Effector memory CD4-positive, alpha-beta T cell (primary cell): ENCODE data around the gene FAM174B.

Experiments used
- DNase-seq, 3 donors: peaks; one replicate each; pipeline ENCODE4 v3.0.0-alpha.2; 2020
- H3K27ac ChIP-seq: 2 replicates; pipeline ENCODE4 v1.7.0; 2013; ENCODE audit warnings: mild to moderate bottlenecking, low read length, moderate library complexity; ENCODE audit not compliant: insufficient read depth, poor library complexity, severe bottlenecking
- H3K27me3 ChIP-seq: replicated peaks from 2 replicates; pipeline ENCODE4 v1.7.0; 2013; ENCODE audit warnings: mild to moderate bottlenecking, low read length; ENCODE audit not compliant: insufficient read depth, control insufficient read depth, poor library complexity, severe bottlenecking
- H3K36me3 ChIP-seq: 2 replicates; pipeline ENCODE4 v1.7.0; 2013; ENCODE audit warnings: mild to moderate bottlenecking, low read length, moderate library complexity; ENCODE audit not compliant: control insufficient read depth, insufficient read depth
- H3K4me1 ChIP-seq: 2 replicates; pipeline ENCODE4 v1.7.0; 2013; ENCODE audit warnings: low read length, mild to moderate bottlenecking; ENCODE audit not compliant: control insufficient read depth, insufficient read depth, poor library complexity, severe bottlenecking
- H3K4me3 ChIP-seq: 2 replicates; pipeline ENCODE4 v1.7.0; 2013; ENCODE audit warnings: low read length, low read depth, mild to moderate bottlenecking; ENCODE audit not compliant: insufficient read depth, poor library complexity, severe bottlenecking
- H3K9me3 ChIP-seq: 2 replicates; pipeline ENCODE4 v1.7.0; 2013; ENCODE audit warnings: mild to moderate bottlenecking, low read length, moderate library complexity; ENCODE audit not compliant: control insufficient read depth

Gene FAM174B

DNA sequence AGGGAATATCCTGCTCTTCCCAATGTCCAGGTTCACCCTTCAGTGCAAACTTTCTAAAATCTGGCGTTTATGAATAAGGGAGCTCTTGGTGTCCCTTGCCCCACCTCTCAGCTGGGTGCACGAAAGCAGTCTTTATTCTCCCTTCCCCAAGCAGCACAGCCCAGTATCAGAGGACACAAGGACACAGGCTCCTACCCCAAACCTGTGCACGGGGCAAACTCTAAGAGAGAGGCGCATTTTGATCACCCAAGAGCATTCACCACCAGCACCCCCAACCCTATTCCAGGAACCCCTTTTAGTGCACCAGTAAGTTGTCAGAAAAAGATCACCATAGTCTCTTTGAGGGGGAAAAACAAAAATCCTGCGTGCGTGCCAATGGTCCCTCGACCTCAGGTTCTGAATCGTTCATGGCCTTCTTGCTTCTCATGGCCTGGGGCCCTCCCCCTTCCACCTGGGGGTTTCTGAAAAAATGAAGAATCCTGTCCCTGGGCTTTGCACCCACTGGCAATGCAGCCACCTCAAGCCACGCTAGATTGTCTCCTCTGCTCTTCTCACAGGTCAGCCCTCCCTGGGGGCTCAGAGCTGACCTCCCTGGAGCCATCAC, 78.9 kb downstream of the FAM174B start:
- no peaks in the 10 kb centered on the region for H3K36me3 ChIP-seq
- no peak overlapping the region for H3K27ac ChIP-seq
- no peak for DNase-seq
- H3K27me3 ChIP-seq, result no peaks in the 10 kb centered on the region
- H3K9me3 ChIP-seq, result no peaks in the 10 kb centered on the region
- no peaks in the 10 kb centered on the region for H3K4me1 ChIP-seq
- H3K4me3 ChIP-seq, result no peak overlapping the region

- H3K36me3 ChIP-seq, result no peaks in the 10 kb centered on the region
- no peaks in the 10 kb centered on the region for H3K27me3 ChIP-seq
- no peak for DNase-seq
- no peak overlapping the region for H3K4me3 ChIP-seq
- no peak overlapping the region for H3K27ac ChIP-seq
- H3K4me1 ChIP-seq, result no peaks in the 10 kb centered on the region
- no peaks in the 10 kb centered on the region for H3K9me3 ChIP-seq
Observed at GRCh38 chr15:92574566-92574965, 81.0 kb downstream of the FAM174B start.

- Histone ChIP-seq H3K36me3 (no peaks in the 10 kb centered on the region), H3K27me3 (no peaks in the 10 kb centered on the region), H3K4me3 (no peak overlapping the region), H3K27ac (no peak overlapping the region), H3K9me3 (no peaks in the 10 kb centered on the region), H3K4me1 (no peaks in the 10 kb centered on the region)
- no peak for DNase-seq
Observed at GRCh38 chr15:92574161-92574560, 81.4 kb downstream of the FAM174B start.

DNA sequence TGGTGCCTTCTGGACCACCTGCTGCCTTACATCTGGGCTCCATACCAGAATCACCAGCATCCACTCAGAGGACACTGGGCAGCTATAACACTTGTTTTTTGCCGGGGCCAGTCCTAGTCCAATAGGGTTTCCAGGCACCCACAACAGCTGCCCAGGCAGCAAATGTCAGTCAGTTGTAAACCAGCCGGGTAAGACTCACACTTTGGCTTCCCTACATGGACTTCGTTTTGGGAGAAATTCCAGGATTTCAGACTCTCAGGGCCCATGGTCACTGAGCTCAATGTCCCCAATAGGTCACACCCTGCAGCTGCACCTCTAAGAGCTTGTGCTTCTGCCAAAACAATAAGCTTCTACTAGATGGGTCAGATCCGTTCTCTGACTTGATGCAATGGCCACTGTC, 83.8 kb downstream of the FAM174B start:
- Histone ChIP-seq H3K27me3 (no peaks in the 10 kb centered on the region), H3K36me3 (no peaks in the 10 kb centered on the region), H3K9me3 (no peaks in the 10 kb centered on the region), H3K4me3 (no peak overlapping the region), H3K4me1 (no peaks in the 10 kb centered on the region), H3K27ac (no peak overlapping the region)
- no peak for DNase-seq

- H3K9me3 ChIP-seq, result no peaks in the 10 kb centered on the region
- H3K27me3 ChIP-seq, result no peaks in the 10 kb centered on the region
- no peak for DNase-seq
- H3K27ac ChIP-seq, result no peak overlapping the region
- H3K4me3 ChIP-seq, result no peak overlapping the region
- H3K36me3 ChIP-seq, result no peaks in the 10 kb centered on the region
- no peaks in the 10 kb centered on the region for H3K4me1 ChIP-seq
Observed at GRCh38 chr15:92570391-92570790, 85.2 kb downstream of the FAM174B start.

DNA sequence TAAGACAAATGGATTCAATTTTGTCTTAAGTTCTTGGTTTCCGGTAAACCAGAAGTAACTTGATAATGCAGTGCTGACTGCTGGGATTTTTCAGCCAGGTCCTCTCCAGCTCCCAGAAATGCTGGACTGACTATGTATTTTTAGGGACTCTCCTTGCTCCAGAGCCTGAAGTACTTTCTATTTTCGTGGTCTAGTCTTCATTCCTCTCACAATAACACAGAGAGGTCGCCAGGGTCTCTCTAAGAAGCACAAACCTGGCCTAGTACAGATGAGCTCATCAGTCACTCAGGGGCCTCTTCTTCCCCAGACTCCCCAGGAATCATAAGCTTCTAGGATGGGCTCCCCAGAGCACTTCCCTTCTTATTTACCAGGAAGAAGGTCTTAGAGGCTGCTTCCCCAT, 85.8 kb downstream of the FAM174B start:
- H3K36me3 ChIP-seq, result no peaks in the 10 kb centered on the region
- H3K4me1 ChIP-seq, result no peaks in the 10 kb centered on the region
- H3K27ac ChIP-seq, result no peak overlapping the region
- H3K27me3 ChIP-seq, result no peaks in the 10 kb centered on the region
- H3K9me3 ChIP-seq, result no peaks in the 10 kb centered on the region
- H3K4me3 ChIP-seq, result no peak overlapping the region
- no peak for DNase-seq
